Ovary (tissue), 3 donors: ENCODE results near the gene ANG.

Experiments
- EP300 ChIP-seq: sonication (generic); formaldehyde crosslinking; IDR thresholded peaks from one replicate; pipeline ENCODE4 v1.6.1; 2017; ENCODE audit warnings: antibody characterized with exemption
- TF ChIP-seq, protein P1 (sequence below), 3 donors: fragments of 450-650 bp in 2 of 3; fragments of 200-600 bp in 1 of 3; IDR thresholded peaks; one replicate each; pipeline versions ENCODE4 v1.5.1 to v1.8.0; 2016 to 2022; ENCODE audit warnings: antibody characterized with exemption in 3 of 3, mild to moderate bottlenecking in 1 of 3
- donor health status: DM: no; HTN: no; CAD: no.

DNA sequence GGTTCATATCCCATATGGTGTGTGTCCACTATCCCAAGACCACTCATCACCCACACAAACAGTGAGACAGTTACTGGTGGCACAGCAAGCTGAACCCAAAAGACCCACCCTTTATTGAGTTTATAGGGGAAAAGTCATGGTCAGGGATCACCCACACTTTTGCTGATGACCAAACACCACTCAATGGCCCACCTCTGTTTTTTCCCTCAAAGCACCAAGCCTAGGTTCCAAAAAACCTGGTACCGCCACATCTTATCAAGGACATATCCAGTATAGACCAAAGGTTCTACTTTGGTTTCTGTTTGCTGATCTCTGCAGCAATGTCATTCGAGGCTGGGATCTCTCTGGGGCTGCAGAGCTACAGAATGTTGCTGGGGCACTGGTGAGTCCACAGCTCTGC is 27.4 kb upstream of the ANG start:
- no peak for TF ChIP-seq EP300
- TF ChIP-seq, protein P1, sequence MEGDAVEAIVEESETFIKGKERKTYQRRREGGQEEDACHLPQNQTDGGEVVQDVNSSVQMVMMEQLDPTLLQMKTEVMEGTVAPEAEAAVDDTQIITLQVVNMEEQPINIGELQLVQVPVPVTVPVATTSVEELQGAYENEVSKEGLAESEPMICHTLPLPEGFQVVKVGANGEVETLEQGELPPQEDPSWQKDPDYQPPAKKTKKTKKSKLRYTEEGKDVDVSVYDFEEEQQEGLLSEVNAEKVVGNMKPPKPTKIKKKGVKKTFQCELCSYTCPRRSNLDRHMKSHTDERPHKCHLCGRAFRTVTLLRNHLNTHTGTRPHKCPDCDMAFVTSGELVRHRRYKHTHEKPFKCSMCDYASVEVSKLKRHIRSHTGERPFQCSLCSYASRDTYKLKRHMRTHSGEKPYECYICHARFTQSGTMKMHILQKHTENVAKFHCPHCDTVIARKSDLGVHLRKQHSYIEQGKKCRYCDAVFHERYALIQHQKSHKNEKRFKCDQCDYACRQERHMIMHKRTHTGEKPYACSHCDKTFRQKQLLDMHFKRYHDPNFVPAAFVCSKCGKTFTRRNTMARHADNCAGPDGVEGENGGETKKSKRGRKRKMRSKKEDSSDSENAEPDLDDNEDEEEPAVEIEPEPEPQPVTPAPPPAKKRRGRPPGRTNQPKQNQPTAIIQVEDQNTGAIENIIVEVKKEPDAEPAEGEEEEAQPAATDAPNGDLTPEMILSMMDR (IDR thresholded peaks at IDR 0.05): no peak
